ENCODE results near the gene SLC66A2. TPM values are rescaled to one million over a fixed set of nuclear protein-coding genes. Genes with fewer than 3 reads are reported as not detected.

The SLC66A2 gene
- total and polyA plus RNA-seq, 2 of the 13 experiments (the other 11 are each of a cell fraction or from before 2014, with no cell fraction given) = 33.5 to 41.9 TPM

GRCh38 chr18:79876497-79876896, 75.0 kb downstream of the SLC66A2 start:
- Histone ChIP-seq H3K27me3 (ENCODE audit: control insufficient read depth in 1 of 2, insufficient read depth in 2 of 2, low read length in 2 of 2) (peaks cover 13 to 64% of the 10 kb centered on the region in 2 experiments; a peak in 4 of 5 replicates), H3K4me2 (ENCODE audit: low read depth, low read length) (no peak overlapping the region), H3K36me3 (replicated peaks in 1 of 2; ENCODE audit: control insufficient read depth in 1 of 2, insufficient read depth in 2 of 2, low read length in 2 of 2) (no peaks in the 10 kb centered on the region), H3K9ac (ENCODE audit: insufficient read depth, low read depth, low read length) (no peak overlapping the region), H3K4me3 (replicated peaks in 1 of 3; ENCODE audit: insufficient read depth in 1 of 3, low read depth in 2 of 3, low read length in 3 of 3) (no peak overlapping the region), H3K27ac (ENCODE audit: extremely low read length, insufficient read depth, low read length) (no peak overlapping the region), H4K20me1 (ENCODE audit: insufficient read depth, low read length) (no peaks in the 10 kb centered on the region), H2AFZ (ENCODE audit: low read length) (no peak overlapping the region), H3K9me3 (ENCODE audit: low read length) (no peaks in the 10 kb centered on the region), H3K4me1 (ENCODE audit: insufficient read depth, low read length) (peaks cover 8% of the 10 kb centered on the region), H3K79me2 (ENCODE audit: insufficient read depth, low read length) (no peaks in the 10 kb centered on the region)
- intact Hi-C loops (cut with micrococcal nuclease; ENCODE audit: unreplicated experiment) (no loop called here), in situ Hi-C loops (cut with HindIII; ENCODE audit: extremely low pct_ligation_motif_present, low pct_unique_long_range_greater_than_20kb) (no loop called here)
- 57% methylated on average over 9 of the region's 16 CpGs for WGBS (ENCODE audit: low lambda C conversion rate)
- no peak for DNase-seq (ENCODE audit: low spot score)
- FAIRE-seq = no peak
- CTCF ChIA-PET (ENCODE audit: low intra/inter-chr PET ratio, low total read pairs) = no interaction called here
- POLR2A ChIA-PET = no interaction called here
- ATAC-seq = no peak
- BruUV-seq (replicated peaks) = no TSS peak
- TF ChIP-seq, protein P1, sequence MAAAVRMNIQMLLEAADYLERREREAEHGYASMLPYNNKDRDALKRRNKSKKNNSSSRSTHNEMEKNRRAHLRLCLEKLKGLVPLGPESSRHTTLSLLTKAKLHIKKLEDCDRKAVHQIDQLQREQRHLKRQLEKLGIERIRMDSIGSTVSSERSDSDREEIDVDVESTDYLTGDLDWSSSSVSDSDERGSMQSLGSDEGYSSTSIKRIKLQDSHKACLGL (CRISPR knock-in tag; IDR thresholded peaks at IDR 0.05) = no peak
- no peak for TF ChIP-seq THAP9 (CRISPR knock-in tag; IDR thresholded peaks at IDR 0.05; ENCODE audit: borderline replicate concordance)
- TF ChIP-seq ZNF780A (CRISPR knock-in tag; IDR thresholded peaks at IDR 0.05) = no peak
- TF ChIP-seq, protein P2, sequence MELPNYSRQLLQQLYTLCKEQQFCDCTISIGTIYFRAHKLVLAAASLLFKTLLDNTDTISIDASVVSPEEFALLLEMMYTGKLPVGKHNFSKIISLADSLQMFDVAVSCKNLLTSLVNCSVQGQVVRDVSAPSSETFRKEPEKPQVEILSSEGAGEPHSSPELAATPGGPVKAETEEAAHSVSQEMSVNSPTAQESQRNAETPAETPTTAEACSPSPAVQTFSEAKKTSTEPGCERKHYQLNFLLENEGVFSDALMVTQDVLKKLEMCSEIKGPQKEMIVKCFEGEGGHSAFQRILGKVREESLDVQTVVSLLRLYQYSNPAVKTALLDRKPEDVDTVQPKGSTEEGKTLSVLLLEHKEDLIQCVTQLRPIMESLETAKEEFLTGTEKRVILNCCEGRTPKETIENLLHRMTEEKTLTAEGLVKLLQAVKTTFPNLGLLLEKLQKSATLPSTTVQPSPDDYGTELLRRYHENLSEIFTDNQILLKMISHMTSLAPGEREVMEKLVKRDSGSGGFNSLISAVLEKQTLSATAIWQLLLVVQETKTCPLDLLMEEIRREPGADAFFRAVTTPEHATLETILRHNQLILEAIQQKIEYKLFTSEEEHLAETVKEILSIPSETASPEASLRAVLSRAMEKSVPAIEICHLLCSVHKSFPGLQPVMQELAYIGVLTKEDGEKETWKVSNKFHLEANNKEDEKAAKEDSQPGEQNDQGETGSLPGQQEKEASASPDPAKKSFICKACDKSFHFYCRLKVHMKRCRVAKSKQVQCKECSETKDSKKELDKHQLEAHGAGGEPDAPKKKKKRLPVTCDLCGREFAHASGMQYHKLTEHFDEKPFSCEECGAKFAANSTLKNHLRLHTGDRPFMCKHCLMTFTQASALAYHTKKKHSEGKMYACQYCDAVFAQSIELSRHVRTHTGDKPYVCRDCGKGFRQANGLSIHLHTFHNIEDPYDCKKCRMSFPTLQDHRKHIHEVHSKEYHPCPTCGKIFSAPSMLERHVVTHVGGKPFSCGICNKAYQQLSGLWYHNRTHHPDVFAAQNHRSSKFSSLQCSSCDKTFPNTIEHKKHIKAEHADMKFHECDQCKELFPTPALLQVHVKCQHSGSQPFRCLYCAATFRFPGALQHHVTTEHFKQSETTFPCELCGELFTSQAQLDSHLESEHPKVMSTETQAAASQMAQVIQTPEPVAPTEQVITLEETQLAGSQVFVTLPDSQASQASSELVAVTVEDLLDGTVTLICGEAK (IDR thresholded peaks at IDR 0.05) = no peak
- TF ChIP-seq, protein P2 (CRISPR knock-in tag; IDR thresholded peaks at IDR 0.05) = no peak
- TF ChIP-seq RELA (CRISPR knock-in tag; IDR thresholded peaks at IDR 0.05) = no peak
- no peak for TF ChIP-seq KLF11 (CRISPR knock-in tag; IDR thresholded peaks at IDR 0.05)
- TF ChIP-seq PPARG (CRISPR knock-in tag; conservative IDR thresholded peaks at IDR 0.05) = no peak
- no peak for TF ChIP-seq ZNF546 (CRISPR knock-in tag; conservative IDR thresholded peaks at IDR 0.05)
- no peak for TF ChIP-seq PRDM4 (CRISPR knock-in tag; IDR thresholded peaks at IDR 0.05; ENCODE audit: borderline replicate concordance)
- no peak for TF ChIP-seq PHF5A (CRISPR knock-in tag; IDR thresholded peaks at IDR 0.05; ENCODE audit: low read depth, unreplicated experiment)
